DND-41 (cell line): ENCODE measurements around the gene SYTL2.

Experiments
- ATAC-seq: fragments of 200-7000 bp; cut with Tn5 transposase; 3 replicates; pipeline ENCODE4 v1.9.1; 2021; ENCODE audit warnings: low read depth; ENCODE audit not compliant: insufficient read depth
- DNase-seq: peaks from one replicate; pipeline ENCODE4 v3.0.0-alpha.2; 2020
- H2AFZ ChIP-seq: 2 replicates; pipeline ENCODE4 v1.6.0; 2012; ENCODE audit warnings: low read depth, low read length
- H3K27ac ChIP-seq: 2 replicates; pipeline ENCODE4 v1.5.1; 2012; ENCODE audit warnings: low read length, inconsistent platforms
- H3K27me3 ChIP-seq: fragments of 200-600 bp; sonication (generic); 2 replicates; pipeline ENCODE4 v1.6.0; 2012; ENCODE audit warnings: low read length, mild to moderate bottlenecking, inconsistent platforms; ENCODE audit not compliant: insufficient read depth, poor library complexity
- H3K36me3 ChIP-seq: 2 replicates; pipeline ENCODE4 v1.5.1; 2012; ENCODE audit warnings: low read length, inconsistent platforms; ENCODE audit not compliant: insufficient read depth
- H3K4me1 ChIP-seq: 2 replicates; pipeline ENCODE4 v1.5.1; 2012; ENCODE audit warnings: mild to moderate bottlenecking, low read length; ENCODE audit not compliant: insufficient read depth
- H3K4me2 ChIP-seq: 2 replicates; pipeline ENCODE4 v1.6.0; 2012; ENCODE audit warnings: mild to moderate bottlenecking, moderate library complexity, low read length, inconsistent platforms; ENCODE audit not compliant: insufficient read depth
- H3K4me3 ChIP-seq, 2 experiments: fragments of 200-600 bp in 1 of 2; shearing (Covaris generic) in 1 of 2; 2 replicates each; pipeline ENCODE4 v1.5.1; 2012 to 2016; ENCODE audit warnings: inconsistent platforms in 2 of 2, low read length in 2 of 2, mild to moderate bottlenecking in 2 of 2, low read depth in 1 of 2, moderate library complexity in 1 of 2
- H3K79me2 ChIP-seq: 2 replicates; pipeline ENCODE4 v1.6.0; 2012; ENCODE audit warnings: low read length, inconsistent platforms; ENCODE audit not compliant: insufficient read depth
- H3K9ac ChIP-seq: 2 replicates; pipeline ENCODE4 v1.6.0; 2012; ENCODE audit warnings: low read depth, mild to moderate bottlenecking, inconsistent platforms, low read length, moderate library complexity
- H3K9me3 ChIP-seq: 2 replicates; pipeline ENCODE4 v1.5.1; 2012; ENCODE audit warnings: low read length, moderate library complexity, mild to moderate bottlenecking, inconsistent platforms; ENCODE audit not compliant: insufficient read depth, severe bottlenecking
- H4K20me1 ChIP-seq: 2 replicates; pipeline ENCODE4 v1.6.0; 2012; ENCODE audit warnings: low read length; ENCODE audit not compliant: insufficient read depth
- EZH2 ChIP-seq: IDR thresholded peaks from 3 replicates; pipeline ENCODE4 v1.6.1; 2012; ENCODE audit warnings: borderline replicate concordance, low read depth, mild to moderate bottlenecking, moderate library complexity, low read length, inconsistent platforms; ENCODE audit not compliant: severe bottlenecking
- TF ChIP-seq, protein P1 (sequence below): IDR thresholded peaks from 2 replicates; pipeline ENCODE4 v1.5.1; 2012; ENCODE audit warnings: borderline replicate concordance, low read length, moderate library complexity, mild to moderate bottlenecking; ENCODE audit not compliant: poor library complexity, severe bottlenecking; ENCODE audit errors: extremely low read depth

Gene SYTL2

DNA sequence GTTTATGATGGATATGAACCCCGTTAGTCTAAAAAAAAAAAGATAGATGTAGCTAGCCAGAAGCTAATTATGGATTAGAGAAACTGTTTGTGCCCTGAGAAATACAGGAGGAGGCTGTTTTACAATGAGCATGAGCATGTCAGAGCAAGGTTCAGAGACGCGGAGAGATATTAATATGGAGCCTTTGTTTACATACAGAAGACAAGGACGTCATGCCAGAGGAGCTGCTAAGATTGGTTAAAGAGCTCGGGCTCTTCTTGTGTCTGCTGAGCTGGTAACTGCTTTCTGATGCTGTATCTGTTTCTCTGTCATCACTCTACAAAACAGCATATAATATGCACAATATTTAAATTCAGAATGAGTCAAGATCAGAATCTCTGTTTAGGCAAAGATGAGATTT is 100.0 kb downstream of the SYTL2 start:
- ATAC-seq = no peak

DNA sequence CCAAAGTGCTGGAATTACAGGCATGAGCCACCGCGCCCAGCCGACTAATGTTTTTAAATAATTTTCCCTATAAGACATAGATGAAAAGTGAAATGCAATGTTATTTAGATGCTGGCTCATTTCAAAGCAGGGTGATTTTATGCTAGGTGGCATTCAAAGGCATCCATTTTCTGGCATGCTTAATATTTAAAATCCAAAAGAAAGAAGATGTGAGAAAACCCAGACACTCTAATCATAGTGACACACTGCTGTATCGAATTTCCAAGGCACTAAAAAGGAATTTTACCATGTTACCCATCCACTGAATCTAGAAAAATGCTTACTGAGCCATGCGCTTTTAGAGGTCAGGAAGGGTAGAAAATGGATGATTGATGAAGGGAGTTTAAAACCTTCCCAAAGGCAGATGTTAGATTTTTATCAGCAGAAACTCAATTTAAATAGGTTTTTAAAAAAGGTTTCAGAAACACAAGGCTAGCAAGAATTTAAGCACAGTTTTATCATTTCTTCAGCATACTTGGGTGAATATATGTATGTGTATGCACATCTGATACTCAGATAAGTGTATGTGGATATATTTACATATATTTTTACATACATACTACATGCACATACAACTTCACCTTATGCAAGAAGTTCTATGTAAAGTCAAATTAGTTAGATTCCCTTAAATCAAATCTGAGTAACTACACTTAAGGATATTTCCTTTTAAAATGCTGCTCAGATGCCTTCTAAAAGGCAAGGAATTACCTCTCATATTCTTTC is 100.8 kb downstream of the SYTL2 start:
- Histone ChIP-seq H3K4me2 (no peak overlapping the region), H3K27ac (no peak overlapping the region), H3K4me1 (no peaks in the 10 kb centered on the region), H4K20me1 (no peaks in the 10 kb centered on the region), H3K27me3 (peaks cover 50% of the 10 kb centered on the region), H2AFZ (no peak overlapping the region), H3K36me3 (no peaks in the 10 kb centered on the region), H3K79me2 (no peaks in the 10 kb centered on the region), H3K9me3 (no peaks in the 10 kb centered on the region), H3K4me3 (no peak overlapping the region), H3K9ac (no peak overlapping the region)
- TF ChIP-seq, protein P1, sequence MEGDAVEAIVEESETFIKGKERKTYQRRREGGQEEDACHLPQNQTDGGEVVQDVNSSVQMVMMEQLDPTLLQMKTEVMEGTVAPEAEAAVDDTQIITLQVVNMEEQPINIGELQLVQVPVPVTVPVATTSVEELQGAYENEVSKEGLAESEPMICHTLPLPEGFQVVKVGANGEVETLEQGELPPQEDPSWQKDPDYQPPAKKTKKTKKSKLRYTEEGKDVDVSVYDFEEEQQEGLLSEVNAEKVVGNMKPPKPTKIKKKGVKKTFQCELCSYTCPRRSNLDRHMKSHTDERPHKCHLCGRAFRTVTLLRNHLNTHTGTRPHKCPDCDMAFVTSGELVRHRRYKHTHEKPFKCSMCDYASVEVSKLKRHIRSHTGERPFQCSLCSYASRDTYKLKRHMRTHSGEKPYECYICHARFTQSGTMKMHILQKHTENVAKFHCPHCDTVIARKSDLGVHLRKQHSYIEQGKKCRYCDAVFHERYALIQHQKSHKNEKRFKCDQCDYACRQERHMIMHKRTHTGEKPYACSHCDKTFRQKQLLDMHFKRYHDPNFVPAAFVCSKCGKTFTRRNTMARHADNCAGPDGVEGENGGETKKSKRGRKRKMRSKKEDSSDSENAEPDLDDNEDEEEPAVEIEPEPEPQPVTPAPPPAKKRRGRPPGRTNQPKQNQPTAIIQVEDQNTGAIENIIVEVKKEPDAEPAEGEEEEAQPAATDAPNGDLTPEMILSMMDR = no peak
- no peak for TF ChIP-seq EZH2
- DNase-seq (no peak), ATAC-seq (no peak)

More for the DNA sequence above, 100.0 kb downstream of the SYTL2 start:
- H3K79me2 ChIP-seq = no peaks in the 10 kb centered on the region
- no peaks in the 10 kb centered on the region for H3K36me3 ChIP-seq
- H3K27me3 ChIP-seq = peaks cover 50% of the 10 kb centered on the region
- H3K9ac ChIP-seq = no peak overlapping the region
- no peak overlapping the region for H2AFZ ChIP-seq
- H3K4me3 ChIP-seq = no peak overlapping the region
- H3K27ac ChIP-seq = no peak overlapping the region
- H3K9me3 ChIP-seq = no peaks in the 10 kb centered on the region
- no peaks in the 10 kb centered on the region for H3K4me1 ChIP-seq
- TF ChIP-seq EZH2 = no peak
- TF ChIP-seq, protein P1 = no peak
- no peak for DNase-seq
- no peak overlapping the region for H3K4me2 ChIP-seq
- H4K20me1 ChIP-seq = no peaks in the 10 kb centered on the region

DNA sequence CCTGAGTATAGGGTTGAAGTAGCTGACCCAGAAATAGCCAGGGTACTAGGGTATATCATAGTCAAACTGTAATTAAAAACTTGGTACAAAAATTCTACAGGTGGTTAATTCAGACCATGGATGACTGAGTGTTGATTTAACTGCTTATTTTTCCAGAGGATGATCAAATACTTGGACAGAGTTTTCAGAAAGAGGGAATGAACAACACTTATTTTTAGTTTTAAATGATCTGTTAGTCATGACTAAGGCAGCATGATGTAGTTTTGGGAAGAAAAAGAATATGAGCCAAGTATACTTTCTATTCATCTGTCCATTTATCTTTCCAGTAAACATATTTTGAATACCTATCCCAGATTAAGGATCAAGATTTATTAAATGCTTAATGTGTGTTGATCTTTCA is 105.1 kb downstream of the SYTL2 start:
- TF ChIP-seq EZH2 = no peak
- TF ChIP-seq, protein P1 = no peak
- Histone ChIP-seq H4K20me1 (no peaks in the 10 kb centered on the region), H3K9me3 (no peaks in the 10 kb centered on the region), H3K27me3 (peaks cover 39% of the 10 kb centered on the region), H3K4me1 (no peaks in the 10 kb centered on the region), H3K27ac (no peak overlapping the region), H3K4me3 (no peak overlapping the region), H3K36me3 (no peaks in the 10 kb centered on the region), H3K79me2 (no peaks in the 10 kb centered on the region), H3K9ac (no peak overlapping the region), H3K4me2 (no peak overlapping the region), H2AFZ (no peak overlapping the region)
- DNase-seq (no peak), ATAC-seq (no peak)

DNA sequence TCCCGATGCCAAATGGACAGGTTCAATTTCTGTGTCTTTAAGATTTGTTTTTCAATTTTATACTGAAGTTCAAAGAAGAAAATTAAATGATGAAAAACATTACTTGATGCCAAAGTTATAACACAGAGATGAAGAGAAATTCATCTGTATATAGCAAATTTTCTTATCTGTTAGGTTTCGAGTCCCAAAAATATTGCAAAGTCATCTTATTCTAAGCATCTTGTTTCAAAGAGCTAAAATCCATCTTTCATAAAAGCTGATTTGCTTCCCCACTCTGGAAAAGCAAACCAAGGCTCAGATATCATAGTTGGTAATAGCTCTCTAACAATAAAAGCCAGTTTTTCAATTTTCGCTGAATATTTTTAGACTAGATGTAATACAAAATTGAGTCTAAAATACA is 106.0 kb downstream of the SYTL2 start:
- Histone ChIP-seq H3K4me1 (no peaks in the 10 kb centered on the region), H3K36me3 (no peaks in the 10 kb centered on the region), H4K20me1 (no peaks in the 10 kb centered on the region), H3K9me3 (no peaks in the 10 kb centered on the region), H3K79me2 (no peaks in the 10 kb centered on the region), H2AFZ (no peak overlapping the region), H3K27ac (no peak overlapping the region), H3K27me3 (peaks cover 33% of the 10 kb centered on the region), H3K4me3 (no peak overlapping the region), H3K4me2 (no peak overlapping the region), H3K9ac (no peak overlapping the region)
- TF ChIP-seq EZH2 = no peak
- TF ChIP-seq, protein P1 = no peak
- no peak for ATAC-seq
- DNase-seq = no peak
